Endothelial cell of umbilical vein (primary cell): ENCODE results near the gene FCER2. TPM values are rescaled to one million over a fixed set of nuclear protein-coding genes. Genes with fewer than 3 reads are reported as not detected.

Experiments used
- BruUV-seq: library from RNA; stranded (reverse); fragments of 400-500 nt; replicated peaks from 2 replicates; lab custom pipeline; 2021; lab: Mats Ljungman, UMichigan
- CTCF ChIA-PET: fragments of 300-600, 350-600 bp; sonication (Branson Sonifier 250); formaldehyde crosslinking; loops from one replicate; lab custom pipeline; 2021; ENCODE audit warnings: antibody characterized with exemption, inconsistent platforms; lab: Charles Lee
- POLR2A ChIA-PET: fragments of 300-600, 350-600 bp; sonication (Branson Sonifier 250); formaldehyde crosslinking; loops from one replicate; lab custom pipeline; 2021; ENCODE audit warnings: antibody characterized with exemption, inconsistent platforms; lab: Charles Lee
- DNase-seq: peaks from one replicate; pipeline ENCODE4 v3.0.0-alpha.2; 2011; ENCODE audit warnings: low read depth, low spot score
- FAIRE-seq: peaks from 2 replicates; lab custom pipeline; 2011; peaks lifted over from hg19 to GRCh38; lab: Jason Lieb, UNC
- H2AFZ ChIP-seq: 2 replicates; pipeline ENCODE4 v1.6.0; 2012; ENCODE audit warnings: low read depth, low read length, control low read depth, inconsistent platforms
- H3K27ac ChIP-seq: 2 replicates; pipeline ENCODE4 v1.5.1; 2011; ENCODE audit warnings: low read depth, mild to moderate bottlenecking, control low read depth, low read length, moderate library complexity; ENCODE audit not compliant: insufficient read depth
- H3K27me3 ChIP-seq, 2 experiments: 2 replicates each; pipeline versions ENCODE4 v1.6.0 to v1.6.1; 2011; ENCODE audit warnings: low read length in 2 of 2, mixed read lengths in 1 of 2; ENCODE audit not compliant: control insufficient read depth in 2 of 2, insufficient read depth in 2 of 2
- H3K36me3 ChIP-seq, 2 experiments: 2 replicates in 1 of 2; 3 replicates in 1 of 2; pipeline ENCODE4 v1.5.1; 2011; ENCODE audit warnings: low read length in 2 of 2, mild to moderate bottlenecking in 1 of 2, moderate library complexity in 1 of 2; ENCODE audit not compliant: control insufficient read depth in 2 of 2, insufficient read depth in 2 of 2; ENCODE audit errors: extremely low read depth in 1 of 2
- H3K4me1 ChIP-seq: 3 replicates; pipeline ENCODE4 v1.5.1; 2011; ENCODE audit warnings: mild to moderate bottlenecking, low read length; ENCODE audit not compliant: control insufficient read depth, insufficient read depth; ENCODE audit errors: extremely low read depth
- H3K4me2 ChIP-seq: 2 replicates; pipeline ENCODE4 v1.6.1; 2011; ENCODE audit warnings: low read length, control low read depth, mixed read lengths; ENCODE audit not compliant: insufficient read depth
- H3K4me3 ChIP-seq, 3 experiments: fragments of 200-600 bp in 1 of 3; sonication (generic), shearing (Covaris generic) in 1 of 3; replicated peaks in 1 of 3; 2 replicates each; pipeline ENCODE4 v1.5.1; 2011 to 2016; ENCODE audit warnings: control low read depth in 3 of 3, low read length in 3 of 3, mild to moderate bottlenecking in 2 of 3, inconsistent platforms in 1 of 3, low read depth in 1 of 3, moderate library complexity in 1 of 3; ENCODE audit not compliant: insufficient read depth in 1 of 3
- H3K79me2 ChIP-seq: 2 replicates; pipeline ENCODE4 v1.6.0; 2012; ENCODE audit warnings: low read length, inconsistent platforms; ENCODE audit not compliant: control insufficient read depth, insufficient read depth
- H3K9ac ChIP-seq: replicated peaks from 2 replicates; pipeline ENCODE3; 2011; ENCODE audit warnings: low read length, control low read depth; ENCODE audit not compliant: insufficient read depth; ENCODE audit errors: extremely low read depth
- H3K9me1 ChIP-seq: replicated peaks from 3 replicates; pipeline ENCODE4 v1.6.0; 2011; ENCODE audit warnings: mild to moderate bottlenecking, low read length; ENCODE audit not compliant: control insufficient read depth, insufficient read depth; ENCODE audit errors: extremely low read depth
- H3K9me3 ChIP-seq: replicated peaks from 2 replicates; pipeline ENCODE4 v1.5.1; 2012; ENCODE audit warnings: low read length, inconsistent platforms; ENCODE audit not compliant: control insufficient read depth, insufficient read depth
- H4K20me1 ChIP-seq: replicated peaks from 2 replicates; pipeline ENCODE3; 2011; ENCODE audit warnings: mild to moderate bottlenecking, low read length; ENCODE audit not compliant: control insufficient read depth, insufficient read depth; ENCODE audit errors: extremely low read depth
- EZH2 ChIP-seq: IDR thresholded peaks from 2 replicates; pipeline ENCODE4 v1.6.1; 2012; ENCODE audit warnings: borderline replicate concordance, low read depth, mild to moderate bottlenecking, moderate library complexity, low read length, inconsistent platforms; ENCODE audit not compliant: severe bottlenecking
- FOS ChIP-seq: IDR thresholded peaks from 2 replicates; pipeline ENCODE4 v1.6.1; 2011; ENCODE audit warnings: mild to moderate bottlenecking, low read length, moderate library complexity, borderline replicate concordance; ENCODE audit not compliant: insufficient read depth
- GATA2 ChIP-seq: IDR thresholded peaks from 2 replicates; pipeline ENCODE4 v1.7.0; 2011; ENCODE audit warnings: low read depth, mild to moderate bottlenecking, moderate library complexity, mixed read lengths, low read length; ENCODE audit not compliant: insufficient read length, insufficient read depth
- JUN ChIP-seq: IDR thresholded peaks from 2 replicates; pipeline ENCODE4 v1.6.1; 2011; ENCODE audit warnings: borderline replicate concordance, low read depth; ENCODE audit not compliant: insufficient read length, insufficient read depth
- MYC ChIP-seq: IDR thresholded peaks from one replicate; pipeline ENCODE4 v1.6.1; 2011; ENCODE audit warnings: mild to moderate bottlenecking, low read depth, low read length
- POLR2A ChIP-seq: IDR thresholded peaks from 2 replicates; pipeline ENCODE4 v1.6.1; 2012; ENCODE audit warnings: low read depth, mild to moderate bottlenecking, control low read depth, low read length
- POLR2AphosphoS5 ChIP-seq: IDR thresholded peaks from 2 replicates; pipeline ENCODE4 v1.6.1; 2012; ENCODE audit warnings: low read depth, mild to moderate bottlenecking, control low read depth, low read length, moderate library complexity; ENCODE audit not compliant: insufficient read depth
- dilution Hi-C: fragments of 300-500 bp; cut with MboI; formaldehyde crosslinking; loops from one replicate; pipeline ENCODE4 v1.15.0; 2019; ENCODE audit warnings: low sequenced_read_pairs; ENCODE audit not compliant: extremely low pct_ligation_motif_present
- intact Hi-C: fragments of 100-400 bp; cut with micrococcal nuclease; formaldehyde crosslinking; loops from one replicate; pipeline ENCODE4 v1.10.0; 2022
- polyA plus RNA-seq, 4 experiments: library from polyadenylated mRNA; depleted of rRNA in 3 of 4; stranded (reverse) in 3 of 4; unstranded in 1 of 4; fragments of >200 nt; gene quantifications; 2 replicates each; pipeline versions ENCODE4 v1.2.1 to v1.2.3, GENCODE V29; 2011 to 2012; ENCODE audit warnings: missing spikeins in 1 of 4
- total RNA-seq: library from RNA; stranded (reverse); gene quantifications from 2 replicates; pipeline ENCODE4 v1.2.3, GENCODE V29; 2021
- TF ChIP-seq, protein P1 (sequence below), 2 donors: IDR thresholded peaks; 1 replicate in 1 of 2; 2 replicates in 1 of 2; pipeline ENCODE4 v1.5.1; 2011; ENCODE audit warnings: low read length in 2 of 2, mild to moderate bottlenecking in 2 of 2, moderate library complexity in 2 of 2, control low read depth in 1 of 2, inconsistent platforms in 1 of 2, low read depth in 1 of 2; ENCODE audit not compliant: insufficient read depth in 1 of 2; ENCODE audit errors: extremely low read depth in 1 of 2
- TF ChIP-seq, protein P2 (sequence below): IDR thresholded peaks from 2 replicates; pipeline ENCODE4 v1.6.1; 2011; ENCODE audit not compliant: insufficient read depth, insufficient read length

Gene FCER2
- total and polyA plus RNA-seq, 2 donors (not counting 3 experiments of a cell fraction or from before 2014, with no cell fraction given): not detected

DNA sequence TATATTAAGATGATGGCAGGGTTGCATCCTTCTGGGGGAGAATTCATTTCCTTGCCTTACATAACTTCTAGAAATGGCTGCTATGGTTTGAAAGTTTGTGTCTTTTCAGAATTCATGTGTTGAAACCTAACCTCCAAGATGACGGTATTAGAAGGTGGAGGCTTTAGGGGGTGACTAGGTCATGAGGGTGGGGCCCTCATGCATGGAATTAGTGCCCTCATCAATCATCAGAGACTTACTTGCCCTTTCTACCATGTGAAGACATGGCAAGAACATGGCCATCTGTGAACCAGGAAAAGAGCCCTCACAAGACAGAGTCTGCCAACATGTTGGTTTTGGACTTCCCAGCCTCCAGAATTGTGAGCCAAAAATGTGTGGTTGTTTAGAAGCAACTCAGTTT, 14.8 kb upstream of the FCER2 start:
- no peaks in the 10 kb centered on the region for H3K9me1 ChIP-seq
- H3K36me3 ChIP-seq: no peaks in the 10 kb centered on the region
- no peak overlapping the region for H3K27ac ChIP-seq
- H3K4me1 ChIP-seq: no peaks in the 10 kb centered on the region
- no peak for FAIRE-seq
- H3K9ac ChIP-seq: no peak overlapping the region
- H3K27me3 ChIP-seq: no peaks in the 10 kb centered on the region
- no peak overlapping the region for H3K4me2 ChIP-seq
- H3K79me2 ChIP-seq: no peaks in the 10 kb centered on the region
- BruUV-seq: no TSS peak
- dilution Hi-C loops: no loop called here
- intact Hi-C loops: no loop called here
- H2AFZ ChIP-seq: no peak overlapping the region
- H4K20me1 ChIP-seq: no peaks in the 10 kb centered on the region
- H3K4me3 ChIP-seq: no peak overlapping the region
- H3K9me3 ChIP-seq: no peaks in the 10 kb centered on the region
- no peak for DNase-seq
- POLR2A ChIA-PET: no interaction called here
- TF ChIP-seq JUN (no peak), POLR2AphosphoS5 (no peak), EZH2 (no peak), GATA2 (no peak), POLR2A (no peak), MYC (no peak), FOS (no peak)
- TF ChIP-seq, protein P1, sequence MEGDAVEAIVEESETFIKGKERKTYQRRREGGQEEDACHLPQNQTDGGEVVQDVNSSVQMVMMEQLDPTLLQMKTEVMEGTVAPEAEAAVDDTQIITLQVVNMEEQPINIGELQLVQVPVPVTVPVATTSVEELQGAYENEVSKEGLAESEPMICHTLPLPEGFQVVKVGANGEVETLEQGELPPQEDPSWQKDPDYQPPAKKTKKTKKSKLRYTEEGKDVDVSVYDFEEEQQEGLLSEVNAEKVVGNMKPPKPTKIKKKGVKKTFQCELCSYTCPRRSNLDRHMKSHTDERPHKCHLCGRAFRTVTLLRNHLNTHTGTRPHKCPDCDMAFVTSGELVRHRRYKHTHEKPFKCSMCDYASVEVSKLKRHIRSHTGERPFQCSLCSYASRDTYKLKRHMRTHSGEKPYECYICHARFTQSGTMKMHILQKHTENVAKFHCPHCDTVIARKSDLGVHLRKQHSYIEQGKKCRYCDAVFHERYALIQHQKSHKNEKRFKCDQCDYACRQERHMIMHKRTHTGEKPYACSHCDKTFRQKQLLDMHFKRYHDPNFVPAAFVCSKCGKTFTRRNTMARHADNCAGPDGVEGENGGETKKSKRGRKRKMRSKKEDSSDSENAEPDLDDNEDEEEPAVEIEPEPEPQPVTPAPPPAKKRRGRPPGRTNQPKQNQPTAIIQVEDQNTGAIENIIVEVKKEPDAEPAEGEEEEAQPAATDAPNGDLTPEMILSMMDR (IDR thresholded peaks at IDR 0.05; ENCODE audit: extremely low read depth in 1 of 2, insufficient read depth in 1 of 2, low read depth in 1 of 2, low read length in 2 of 2): no peak
- TF ChIP-seq, protein P2, sequence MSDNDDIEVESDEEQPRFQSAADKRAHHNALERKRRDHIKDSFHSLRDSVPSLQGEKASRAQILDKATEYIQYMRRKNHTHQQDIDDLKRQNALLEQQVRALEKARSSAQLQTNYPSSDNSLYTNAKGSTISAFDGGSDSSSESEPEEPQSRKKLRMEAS: no peak
- CTCF ChIA-PET: no interaction called here
